ENCODE data around the gene ENTPD7.
"Not testable (repeated sequence)": the region's sequence is repeated elsewhere in the genome, so short reads cannot be mapped to it uniquely, and the experiment has no call there.

The ENTPD7 gene

GRCh38 chr10:99693933-99694583 lies 34.7 kb downstream of the ENTPD7 start:
- no peak for DNase-seq

GRCh38 chr10:99695761-99696160 lies 36.5 kb downstream of the ENTPD7 start:
- DNase-seq, result no peak

GRCh38 chr10:99698504-99699080 lies 39.3 kb downstream of the ENTPD7 start:
- DNase-seq, result no peak

DNA sequence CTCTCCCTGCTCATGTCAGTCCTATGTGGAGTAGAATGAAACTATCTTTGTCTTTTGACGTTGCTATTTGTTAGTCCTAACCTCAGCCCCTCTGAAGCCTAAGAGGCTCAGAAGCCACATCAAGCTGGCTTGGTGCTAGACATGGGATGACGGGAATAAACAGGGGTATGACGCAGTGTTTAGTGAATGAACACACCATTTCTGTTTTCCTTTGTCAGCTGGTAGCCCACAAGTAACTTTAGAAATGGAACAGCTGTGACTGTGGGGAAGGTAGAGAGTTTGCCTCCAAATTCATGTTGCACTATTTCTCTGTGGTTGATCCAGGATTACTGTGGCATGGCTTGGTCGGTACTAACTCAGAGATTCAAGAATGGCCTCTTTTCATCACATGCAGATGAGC lies 41.3 kb downstream of the ENTPD7 start:
- no peak for DNase-seq

DNA sequence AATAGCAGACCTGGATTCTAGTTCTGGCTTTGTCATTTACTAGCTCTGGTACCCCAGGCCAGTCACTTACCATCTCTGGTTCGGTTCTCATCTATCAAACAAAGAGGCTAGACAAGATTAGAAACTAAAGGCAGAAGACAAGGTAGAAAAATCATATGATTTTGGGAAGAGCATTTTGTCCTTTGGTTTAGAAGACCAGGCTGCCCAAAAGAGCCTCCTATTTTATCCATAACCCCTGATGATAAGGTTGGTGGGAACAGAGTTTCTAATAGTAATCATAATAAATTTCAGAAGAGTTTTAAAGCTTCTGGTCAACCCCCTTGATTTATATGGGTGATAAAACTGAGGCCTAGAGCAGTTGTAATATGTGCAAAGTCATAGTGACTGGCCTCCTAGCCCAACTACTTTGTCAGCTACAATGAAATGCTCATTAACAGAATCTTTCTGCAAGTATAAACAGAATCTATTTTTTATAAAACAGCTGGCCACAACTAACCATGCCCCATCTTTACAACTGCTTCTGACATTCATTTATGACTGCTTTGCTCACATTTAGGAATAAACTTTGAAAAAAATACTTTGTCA lies 49.2 kb downstream of the ENTPD7 start:
- DNase-seq, result no peak

DNA sequence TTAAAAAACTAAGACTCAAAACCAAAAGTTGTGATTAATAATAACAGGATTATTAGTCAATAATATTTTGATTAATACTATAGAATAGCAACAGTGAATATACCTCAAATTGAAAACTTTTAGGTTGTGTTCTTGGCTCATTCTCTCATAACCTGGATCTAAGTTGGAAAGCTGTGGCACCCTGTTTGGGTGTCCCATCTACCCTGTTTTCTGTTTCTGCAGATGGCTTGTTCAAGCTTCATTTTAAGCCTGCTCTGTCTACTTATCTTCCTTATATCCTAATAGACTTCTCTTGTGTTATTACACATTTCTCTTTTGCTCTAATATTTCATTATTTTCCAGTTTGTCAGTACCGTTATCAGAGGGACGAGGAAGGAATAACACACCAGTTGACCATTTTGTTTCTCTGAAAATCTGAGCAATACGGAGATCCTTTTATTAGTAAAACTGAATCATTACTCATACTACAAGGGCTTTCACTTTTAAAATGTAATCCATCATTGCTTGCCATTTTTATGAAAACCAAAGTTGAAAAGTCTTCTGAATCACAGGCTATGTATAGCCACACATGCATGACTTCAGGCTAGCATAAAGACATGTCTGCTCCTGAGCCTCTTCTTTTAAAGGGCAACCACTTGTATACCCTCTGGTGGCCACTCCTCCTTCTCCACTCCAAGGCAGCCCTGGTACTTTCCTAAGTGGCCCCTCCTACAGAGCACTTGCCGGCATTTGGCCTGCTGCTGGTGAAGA lies 50.3 kb downstream of the ENTPD7 start:
- no peak for DNase-seq

- DNase-seq, result peak; percentile 8 to 51
Observed at GRCh38 chr10:99711129-99711719, 51.9 kb downstream of the ENTPD7 start.

DNA sequence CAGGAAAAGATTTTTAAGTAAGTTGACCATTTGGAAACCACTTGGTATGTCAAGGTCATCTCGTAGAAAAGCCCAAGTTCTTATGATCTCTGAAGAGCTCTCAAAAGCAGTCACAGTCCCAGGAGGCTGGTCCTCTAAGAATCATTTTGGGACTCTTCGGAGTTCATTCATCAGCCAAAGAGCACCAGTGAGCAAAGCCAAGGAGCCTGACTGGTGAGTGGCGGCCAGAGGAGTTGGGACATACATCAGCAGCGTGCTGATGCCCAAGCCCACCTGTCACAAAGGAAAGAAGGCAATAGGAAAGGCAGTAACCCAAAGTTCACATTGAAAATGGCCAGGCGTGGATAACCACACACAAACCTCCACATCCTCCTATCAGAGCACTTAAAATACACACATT lies 55.1 kb downstream of the ENTPD7 start:
- no peak for DNase-seq

DNA sequence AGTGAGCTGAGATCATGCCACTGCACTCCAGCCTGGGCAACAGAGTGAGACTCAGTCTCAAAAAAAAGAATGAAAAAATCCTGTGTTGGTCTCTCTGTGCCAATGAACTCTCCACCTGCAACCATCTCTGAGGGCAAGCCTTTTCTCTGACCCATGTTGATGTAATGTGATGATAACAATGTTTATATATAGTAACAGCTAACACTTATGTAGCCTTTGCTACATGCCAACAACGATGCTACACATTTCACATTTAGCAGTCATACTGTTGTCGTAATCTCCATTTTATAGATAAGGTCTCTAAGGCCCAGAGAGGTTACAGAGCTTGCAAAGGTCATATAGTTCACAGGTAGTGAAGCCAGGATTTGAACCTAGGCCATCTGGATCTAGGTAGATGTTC lies 61.1 kb downstream of the ENTPD7 start:
- no peak for DNase-seq

- no peak for DNase-seq
Observed at GRCh38 chr10:99730026-99730425, 70.7 kb downstream of the ENTPD7 start.

DNA sequence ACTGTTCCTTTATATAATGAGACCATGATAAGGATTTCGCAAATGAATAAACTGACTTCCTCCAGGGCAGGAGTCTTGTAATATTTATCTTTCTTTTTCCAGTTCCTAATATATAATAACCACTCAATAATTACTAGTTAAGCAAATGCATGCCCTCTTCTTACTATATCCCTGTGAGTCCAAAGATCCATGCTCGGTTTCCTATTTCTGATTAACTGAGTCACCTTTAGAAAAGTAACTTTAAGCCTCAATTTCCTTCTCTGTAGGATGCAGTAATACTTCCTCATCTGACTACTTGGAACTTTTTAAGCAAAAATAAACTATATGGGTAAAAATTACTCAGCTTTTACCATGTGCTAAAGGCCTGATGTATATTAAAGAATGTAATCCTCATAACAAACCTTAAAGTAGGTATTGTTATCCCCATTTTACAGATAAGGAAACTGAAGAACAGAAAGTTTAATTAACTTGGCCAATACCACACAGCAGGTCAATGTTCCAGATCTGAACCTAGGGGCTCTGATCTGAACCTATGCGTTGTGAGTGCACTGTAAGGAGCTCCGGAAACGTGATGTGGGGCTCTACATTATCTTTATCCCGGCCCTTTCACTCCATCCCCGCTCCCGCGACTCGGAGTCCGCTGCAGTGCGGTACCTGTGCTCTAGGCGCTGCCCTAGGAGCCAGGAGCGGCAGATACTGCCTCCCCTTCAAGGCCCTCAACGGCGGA lies 72.2 kb downstream of the ENTPD7 start:
- no peak for DNase-seq

- peak; percentile 86 to 95 for DNase-seq
Observed at GRCh38 chr10:99732033-99732842, 72.9 kb downstream of the ENTPD7 start, which contains the start of the genes COX15 and CUTC. Gene COX15, minus strand, starts transcription at chr10:99732127. Its CDS starts 78 bp downstream, at chr10:99732049. Gene CUTC, plus strand, starts transcription at chr10:99732234. Its CDS starts 115 bp downstream, at chr10:99732349.

GRCh38 chr10:99733366-99733765 lies 74.1 kb downstream of the ENTPD7 start:
- no peak for DNase-seq

DNA sequence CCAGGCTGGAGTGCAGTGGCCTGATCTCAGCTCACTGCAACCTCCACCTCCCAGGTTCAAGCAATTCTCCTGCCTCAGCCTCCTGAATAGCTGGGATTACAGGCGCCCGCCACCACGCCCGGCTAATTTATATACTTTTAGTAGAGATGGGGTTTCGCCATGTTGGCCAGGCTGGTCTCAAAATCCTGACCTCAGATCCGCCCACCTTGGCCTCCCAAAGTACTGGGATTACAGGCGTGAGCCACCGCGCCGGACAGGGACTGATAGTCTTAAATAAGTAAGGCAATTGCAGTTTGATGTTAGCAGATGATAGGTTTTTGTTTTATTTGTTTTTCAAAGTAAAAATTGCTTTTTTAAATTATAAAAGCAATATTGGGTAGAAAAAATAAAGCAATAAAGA lies 74.8 kb downstream of the ENTPD7 start:
- not testable (repeated sequence) for DNase-seq

GRCh38 chr10:99740260-99740659 lies 81.0 kb downstream of the ENTPD7 start:
- DNase-seq, result no peak

- no peak for DNase-seq
Observed at GRCh38 chr10:99740933-99741559, 81.7 kb downstream of the ENTPD7 start.

- DNase-seq, result no peak
Observed at GRCh38 chr10:99742254-99742653, 82.9 kb downstream of the ENTPD7 start.

- no peak for DNase-seq
Observed at GRCh38 chr10:99742701-99743100, 83.4 kb downstream of the ENTPD7 start.

DNA sequence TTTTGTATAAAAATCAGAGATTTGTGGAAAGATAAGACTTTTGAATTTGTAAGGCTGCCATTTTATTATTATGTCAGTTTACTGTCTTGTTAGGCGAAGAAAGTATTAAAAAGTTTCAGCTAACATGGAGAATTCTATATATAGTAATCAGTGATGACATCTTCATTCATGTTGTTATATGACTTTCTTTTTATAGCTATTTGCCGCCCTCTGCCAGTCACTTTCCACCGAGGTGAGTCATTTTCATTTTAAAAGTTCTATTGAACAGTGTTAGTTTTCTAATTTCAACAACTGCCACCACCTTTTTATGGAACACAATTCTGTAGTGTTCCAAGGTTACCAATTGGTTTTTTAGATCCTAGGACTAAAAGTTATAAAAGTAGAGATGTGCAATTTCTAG lies 84.5 kb downstream of the ENTPD7 start:
- DNase-seq, result no peak

DNA sequence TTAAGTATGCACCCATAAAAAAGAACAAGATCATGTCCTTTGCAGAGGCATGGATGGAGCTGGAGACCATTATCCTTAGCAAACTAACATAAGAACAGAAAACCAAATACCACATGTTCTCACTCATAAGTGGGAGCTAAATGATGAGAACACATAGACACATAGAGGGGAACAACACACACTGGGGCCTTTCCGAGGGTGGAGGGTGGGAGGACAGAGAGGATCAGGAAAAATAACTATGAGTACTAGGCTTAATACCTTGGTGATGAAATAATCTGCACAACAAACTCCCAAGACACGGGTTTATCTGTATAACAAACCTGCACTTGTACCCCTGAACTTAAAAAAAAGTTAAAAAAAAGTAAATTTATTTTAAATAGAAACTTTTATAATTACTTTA lies 86.9 kb downstream of the ENTPD7 start:
- not testable (repeated sequence) for DNase-seq

DNA sequence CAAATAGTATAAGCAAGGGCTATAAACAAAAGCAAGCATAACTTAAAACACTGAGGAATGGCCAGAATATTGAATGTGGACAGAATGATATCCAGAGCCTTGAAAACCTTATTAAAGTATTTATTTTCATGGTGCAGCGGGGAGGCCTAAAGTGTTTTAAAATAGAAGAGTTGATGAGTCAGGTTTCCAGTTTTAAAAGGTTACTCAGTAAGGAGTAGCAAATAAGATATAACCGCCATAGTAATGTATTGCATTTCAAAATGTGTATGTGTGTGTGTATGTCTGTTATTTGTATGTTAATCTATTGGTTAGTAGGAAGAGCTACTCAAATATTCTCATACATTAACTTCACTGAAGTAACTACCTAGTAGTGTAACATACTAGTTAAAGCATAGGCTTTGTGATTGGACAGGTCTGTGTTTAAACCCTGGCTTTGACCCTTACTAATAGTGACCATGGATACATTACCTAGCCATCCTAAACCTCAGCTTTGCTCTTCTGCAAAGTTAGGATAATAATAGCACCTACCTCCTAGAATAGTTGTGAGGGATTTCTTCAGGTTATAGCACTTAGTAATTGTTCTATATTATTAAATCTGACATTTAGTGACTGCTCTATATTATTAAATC lies 89.6 kb downstream of the ENTPD7 start:
- DNase-seq, result no peak

Measured in NCI-H526 (cell line).